Heart right ventricle (tissue), 16 donors: ENCODE data around the gene RAB3D. TPM values are rescaled to one million over a fixed set of nuclear protein-coding genes. Genes with fewer than 3 reads are reported as not detected.

Source experiments
- ATAC-seq, 8 donors: fragments of 200-7000 bp; cut with Tn5 transposase; one replicate each; pipeline ENCODE4 v1.9.1; 2020; ENCODE audit warnings: mild to moderate bottlenecking in 8 of 8, moderate library complexity in 8 of 8, moderate number of reproducible peaks in 1 of 8
- DNase-seq, 2 donors: peaks; one replicate each; pipeline ENCODE4 v3.0.0-alpha.2; 2020
- H3K27ac ChIP-seq, 10 donors: fragments of 200-600 bp; sonication (generic) in 2 of 10; one replicate each; pipeline versions ENCODE4 v1.5.0 to v1.8.0; 2020 to 2022; ENCODE audit warnings: mild to moderate bottlenecking in 3 of 10
- H3K27me3 ChIP-seq, 7 donors: fragments of 200-600 bp; one replicate each; pipeline ENCODE4 v1.8.0; 2021 to 2022; ENCODE audit warnings: mild to moderate bottlenecking in 2 of 7
- H3K36me3 ChIP-seq, 9 donors: fragments of 200-600 bp; sonication (generic) in 1 of 9; one replicate each; pipeline versions ENCODE4 v1.5.0 to v1.8.0; 2020 to 2022; ENCODE audit warnings: mild to moderate bottlenecking in 2 of 9
- H3K4me1 ChIP-seq, 9 donors: fragments of 200-600 bp; sonication (generic) in 1 of 9; one replicate each; pipeline versions ENCODE4 v1.5.0 to v1.8.0; 2020 to 2022; ENCODE audit warnings: mild to moderate bottlenecking in 4 of 9
- H3K4me3 ChIP-seq, 10 donors: fragments of 200-600 bp; sonication (generic) in 2 of 10; one replicate each; pipeline versions ENCODE4 v1.5.0 to v1.8.0; 2020 to 2022; ENCODE audit warnings: mild to moderate bottlenecking in 7 of 10, moderate library complexity in 2 of 10
- H3K9me3 ChIP-seq, 11 donors: fragments of 200-600 bp in 10 of 11; sonication (generic) in 2 of 11; one replicate each; pipeline versions ENCODE4 v1.5.0 to v1.8.0; 2013 to 2022; ENCODE audit warnings: mild to moderate bottlenecking in 2 of 11, control low read depth in 1 of 11, moderate library complexity in 1 of 11
- CTCF ChIP-seq, 9 donors: fragments of 200-600 bp; sonication (generic) in 2 of 9; IDR thresholded peaks; one replicate each; pipeline versions ENCODE4 v1.5.0 to v1.8.0; 2021 to 2022; ENCODE audit warnings: antibody characterized with exemption in 9 of 9, mild to moderate bottlenecking in 5 of 9, moderate library complexity in 1 of 9
- WGBS, 2 donors: extraction: QIAGEN DNeasy Blood & Tissue Kit; methylation state at CpG; one replicate each; pipeline ENCODE4 v1.1.7; 2013; ENCODE audit warnings: inconsistent platforms in 1 of 2; 5-methylcytosine and 5-hydroxymethylcytosine counted together
- intact Hi-C, 10 donors: fragments of 100-400 bp; cut with DNase I; formaldehyde crosslinking; loops; one replicate each; pipeline versions ENCODE4 v1.11.1 to v1.14.2; 2022
- polyA plus RNA-seq, 2 donors: library from polyadenylated mRNA; stranded (reverse); fragments of 200-250 nt; gene quantifications; one replicate each; pipeline ENCODE4 v1.2.3, GENCODE V29; 2013
- total RNA-seq, 10 donors: library from RNA; stranded (reverse); fragmentation: NEBNext Ultra II Directional in 3 of 10; extraction: Animal tissue kit (Norgen Biotek cat#: 25700) in 3 of 10; gene quantifications; one replicate each; pipeline versions ENCODE4 v1.2.1 to v1.2.4, GENCODE V29; 2021 to 2023
- donor health status: Arrhythmogenic right ventricular cardiomyopathy.
- donor health status: ischemic (EF 13 %, LVEDD 7.1; RV severe dilation, severe dysfunction).
- donor health status: healthy with polysubstance abuse.
- donor health status: DM: no; HTN: yes; CAD: no.
- donor health status: DM: no; HTN: no; CAD: no.
- donor health status: ischemic (EF 25% LVEDD 6.9; RV normal size, moderate dysfunction).
- donor health status: ischemic (EF 25% LVEDD 5.7; RV mildly dilated, moderate dysfunction).
- donor health status: healthy.
- donor health status: DM: yes; HTN: yes; CAD: no.
- donor health status: Ischemic cardiomyopathy.
- donor health status: ischemic (EF 35%, LVEDD 5.7; RV mildly dilated, moderate dysfunction).
- donor health status: nonischemic (EF 11% LVEDD 7.7; RV severe dilation, severe dysfunction).
- donor health status: DM: yes; HTN: yes; CAD: no.
- donor health status: PGD.
- donor health status: ischemic (EF 29% LVEDD 5.4; RV normal size, mild dysfunction).
- donor health status: nonischemic (EF 23%, LVEDD 6.1; RV moderate dilation, normal function).

The RAB3D gene
- total and polyA plus RNA-seq, 12 donors = 2.7 to 11.6 (median 6.0) TPM

GRCh38 chr19:11290256-11290655 is 49.2 kb downstream of the RAB3D start:
- Histone ChIP-seq H3K27ac (no peak overlapping the region), H3K36me3 (no peaks in the 10 kb centered on the region), H3K4me3 (no peak overlapping the region), H3K4me1 (peaks cover 0 to 39% (median 25%) of the 10 kb centered on the region in 9 donors), H3K9me3 (no peaks in the 10 kb centered on the region), H3K27me3 (no peaks in the 10 kb centered on the region)
- no peak for TF ChIP-seq CTCF (IDR thresholded peaks at IDR 0.05)
- DNase-seq (no peak), ATAC-seq (no peak)
- WGBS, 2 donors = 94 to 95% methylated on average over 4 of the region's 4 CpGs
- intact Hi-C loops = loop anchor here (2.0 to 10.0 kb wide), 15 partner anchors 47 to 297 kb away; partner anchors contain the start of genes ELAVL3 (in 5 of the 10), ODAD3 (in 2 of the 10), PRKCSH (in 2 of the 10) and CCDC159 (in 1 of the 10)

GRCh38 chr19:11288349-11288748 is 51.1 kb downstream of the RAB3D start:
- WGBS, 2 donors = 83 to 88% methylated on average over 7 of the region's 7 CpGs
- Histone ChIP-seq H3K27me3 (peaks cover 0 to 5% (median 0%) of the 10 kb centered on the region in 7 donors), H3K27ac (peak overlapping the region in 1 of 10 donors; percentile 76), H3K9me3 (no peaks in the 10 kb centered on the region), H3K4me1 (peaks cover 0 to 34% (median 18%) of the 10 kb centered on the region in 9 donors), H3K4me3 (no peak overlapping the region), H3K36me3 (no peaks in the 10 kb centered on the region)
- intact Hi-C loops = loop anchor here in 6 of 10 donors (2.0 to 10.0 kb wide), 5 partner anchors 46 to 194 kb away; partner anchors contain the start of gene ELAVL3 (in 1 of the 6)
- TF ChIP-seq CTCF (IDR thresholded peaks at IDR 0.05) = peak in 7 of 9 donors; percentile 23 to 51 (median 37)
- DNase-seq (no peak), ATAC-seq (no peak)

- H3K27me3 ChIP-seq = peaks cover 0 to 17% (median 0%) of the 10 kb centered on the region in 7 donors
- intact Hi-C loops = loop anchor here in 7 of 10 donors (1.0 to 10.0 kb wide), 6 partner anchors 43 to 196 kb away; partner anchors contain the start of gene ELAVL3 (in 1 of the 7)
- 40 to 48% methylated on average over 6 of the region's 6 CpGs for WGBS, 2 donors
- no peaks in the 10 kb centered on the region for H3K36me3 ChIP-seq
- DNase-seq = peak in 1 of 2 donors; percentile 79
- no peaks in the 10 kb centered on the region for H3K9me3 ChIP-seq
- H3K27ac ChIP-seq = peak overlapping the region; percentile 47 to 79 (median 73)
- peak in 7 of 9 donors; percentile 47 to 74 (median 54) for TF ChIP-seq CTCF (IDR thresholded peaks at IDR 0.05)
- no peak overlapping the region for H3K4me3 ChIP-seq
- peaks cover 0 to 37% (median 14%) of the 10 kb centered on the region in 9 donors for H3K4me1 ChIP-seq
- peak; percentile 75 to 91 (median 88) for ATAC-seq
These were observed 53.0 kb downstream of the RAB3D start for GRCh38 chr19:11286312-11286974.

GRCh38 chr19:11284515-11284914 is 54.9 kb downstream of the RAB3D start:
- H3K27ac ChIP-seq = peak overlapping the region in 5 of 10 donors; percentile 15 to 76 (median 39)
- intact Hi-C loops = loop anchor here in 2 of 10 donors (5.0 to 10.0 kb wide), 2 partner anchors 142 to 150 kb away; no protein-coding TSS in a partner anchor
- DNase-seq = no peak
- H3K27me3 ChIP-seq = peaks cover 0 to 20% (median 0%) of the 10 kb centered on the region in 7 donors
- TF ChIP-seq CTCF (IDR thresholded peaks at IDR 0.05) = no peak
- no peak overlapping the region for H3K4me3 ChIP-seq
- H3K9me3 ChIP-seq = no peaks in the 10 kb centered on the region
- WGBS, 2 donors = 54 to 67% methylated on average over 6 of the region's 6 CpGs
- H3K4me1 ChIP-seq = peaks cover 0 to 45% (median 23%) of the 10 kb centered on the region in 9 donors
- ATAC-seq = no peak
- no peaks in the 10 kb centered on the region for H3K36me3 ChIP-seq
